Mucosa of descending colon (tissue), 3 donors: Measurements from ENCODE around the gene NAXD. TPM values are rescaled to one million over a fixed set of nuclear protein-coding genes. Genes with fewer than 3 reads are reported as not detected.

Source experiments
- ATAC-seq: fragments of 200-7000 bp; cut with Tn5 transposase; one replicate; pipeline ENCODE4 v1.9.1; 2020; ENCODE audit warnings: mild to moderate bottlenecking, moderate library complexity
- DNase-seq, 3 donors: peaks; one replicate each; pipeline ENCODE4 v3.0.0-alpha.2; 2020
- H3K36me3 ChIP-seq: fragments of 200-600 bp; one replicate; pipeline ENCODE4 v1.8.0; 2021; ENCODE audit warnings: low read depth, mild to moderate bottlenecking
- H3K4me1 ChIP-seq: fragments of 200-600 bp; one replicate; pipeline ENCODE4 v1.8.0; 2021; ENCODE audit warnings: low read depth, mild to moderate bottlenecking
- H3K4me3 ChIP-seq: fragments of 200-600 bp; one replicate; pipeline ENCODE4 v1.8.0; 2021; ENCODE audit warnings: mild to moderate bottlenecking
- H3K9me3 ChIP-seq: fragments of 200-600 bp; one replicate; pipeline ENCODE4 v1.8.0; 2021; ENCODE audit warnings: mild to moderate bottlenecking
- intact Hi-C, 2 donors: fragments of 100-400 bp; cut with DNase I in 1 of 2; cut with micrococcal nuclease in 1 of 2; formaldehyde crosslinking; loops; one replicate each; pipeline versions ENCODE4 v1.11.0 to v1.11.1; 2022; cut with DNase I, micrococcal nuclease
- total RNA-seq, 3 donors: library from RNA; stranded (reverse); fragmentation: NEBNext Ultra II Directional in 2 of 3; extraction: Animal tissue kit (Norgen Biotek cat#: 25700) in 2 of 3; gene quantifications; one replicate each; pipeline versions ENCODE4 v1.2.1 to v1.2.4, GENCODE V29; 2021 to 2023
- TF ChIP-seq, protein P1 (sequence below): fragments of 200-600 bp; IDR thresholded peaks from one replicate; pipeline ENCODE4 v1.8.0; 2022; ENCODE audit warnings: antibody characterized with exemption, mild to moderate bottlenecking
- donor health status: DM: no; HTN: no; CAD: no; lungs with moderate emphysema.
- donor health status: DM: no; HTN: no; CAD: no.
- donor health status: DM: no; HTN: yes; CAD: no.

NAXD gene
- total RNA-seq, 3 donors from 2014 or later = 32.8 to 49.6 (median 38.8) TPM

GRCh38 chr13:110576736-110577476 lies 38.4 kb upstream of the NAXD start:
- ATAC-seq (peak; percentile 84), DNase-seq (no peak)
- Histone ChIP-seq H3K9me3 (no peaks in the 10 kb centered on the region), H3K4me1 (no peaks in the 10 kb centered on the region), H3K36me3 (no peaks in the 10 kb centered on the region), H3K4me3 (no peak overlapping the region)
- intact Hi-C loops = no loop called here
- TF ChIP-seq, protein P1, sequence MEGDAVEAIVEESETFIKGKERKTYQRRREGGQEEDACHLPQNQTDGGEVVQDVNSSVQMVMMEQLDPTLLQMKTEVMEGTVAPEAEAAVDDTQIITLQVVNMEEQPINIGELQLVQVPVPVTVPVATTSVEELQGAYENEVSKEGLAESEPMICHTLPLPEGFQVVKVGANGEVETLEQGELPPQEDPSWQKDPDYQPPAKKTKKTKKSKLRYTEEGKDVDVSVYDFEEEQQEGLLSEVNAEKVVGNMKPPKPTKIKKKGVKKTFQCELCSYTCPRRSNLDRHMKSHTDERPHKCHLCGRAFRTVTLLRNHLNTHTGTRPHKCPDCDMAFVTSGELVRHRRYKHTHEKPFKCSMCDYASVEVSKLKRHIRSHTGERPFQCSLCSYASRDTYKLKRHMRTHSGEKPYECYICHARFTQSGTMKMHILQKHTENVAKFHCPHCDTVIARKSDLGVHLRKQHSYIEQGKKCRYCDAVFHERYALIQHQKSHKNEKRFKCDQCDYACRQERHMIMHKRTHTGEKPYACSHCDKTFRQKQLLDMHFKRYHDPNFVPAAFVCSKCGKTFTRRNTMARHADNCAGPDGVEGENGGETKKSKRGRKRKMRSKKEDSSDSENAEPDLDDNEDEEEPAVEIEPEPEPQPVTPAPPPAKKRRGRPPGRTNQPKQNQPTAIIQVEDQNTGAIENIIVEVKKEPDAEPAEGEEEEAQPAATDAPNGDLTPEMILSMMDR = no peak

DNA sequence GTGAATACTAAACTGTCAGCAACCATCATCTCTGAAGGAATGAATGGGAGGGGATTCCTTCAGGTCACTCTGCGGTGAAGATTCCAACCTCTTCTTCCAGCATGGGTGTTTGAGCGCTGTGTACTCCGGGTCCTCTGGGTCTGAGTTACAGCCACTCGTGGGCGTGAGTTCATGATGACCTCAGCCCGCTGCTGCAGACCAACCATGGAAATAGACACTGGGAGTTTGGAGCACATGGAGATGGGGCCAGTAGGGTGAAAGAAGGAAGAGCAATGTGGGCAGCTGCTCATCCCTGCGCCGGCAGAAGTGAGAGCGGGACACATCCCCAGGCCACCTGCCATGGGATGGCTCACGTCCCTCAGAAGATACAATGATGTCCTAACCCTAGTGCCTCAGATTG lies 37.0 kb upstream of the NAXD start:
- intact Hi-C loops = no loop called here
- Histone ChIP-seq H3K9me3 (no peaks in the 10 kb centered on the region), H3K36me3 (no peaks in the 10 kb centered on the region), H3K4me1 (no peaks in the 10 kb centered on the region), H3K4me3 (no peak overlapping the region)
- TF ChIP-seq, protein P1 = no peak
- DNase-seq = no peak
- no peak for ATAC-seq

DNA sequence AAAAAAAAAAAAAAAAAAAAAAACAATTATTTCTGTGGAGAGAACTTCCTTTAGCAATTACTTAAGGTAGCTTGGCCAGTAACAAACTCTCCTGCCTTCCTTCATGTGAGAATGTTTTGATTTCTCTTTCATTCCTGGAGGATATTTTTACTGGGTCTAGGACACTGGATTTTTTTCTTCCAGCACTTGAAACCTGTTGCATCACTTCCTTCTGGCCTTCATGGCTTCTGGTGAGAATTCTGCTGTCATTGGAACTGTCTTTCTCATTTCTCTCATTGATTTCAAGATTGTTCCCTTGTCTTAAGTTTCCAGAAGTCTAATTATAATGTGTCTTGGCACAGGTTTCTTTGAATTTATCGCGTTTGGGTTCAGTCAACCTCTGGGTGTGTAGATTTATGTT lies 34.5 kb upstream of the NAXD start:
- intact Hi-C loops = no loop called here
- Histone ChIP-seq H3K4me1 (no peaks in the 10 kb centered on the region), H3K9me3 (no peaks in the 10 kb centered on the region), H3K4me3 (no peak overlapping the region), H3K36me3 (no peaks in the 10 kb centered on the region)
- TF ChIP-seq, protein P1 = no peak
- DNase-seq = no peak
- ATAC-seq = no peak

GRCh38 chr13:110581506-110582185 lies 33.7 kb upstream of the NAXD start:
- H3K36me3 ChIP-seq = no peaks in the 10 kb centered on the region
- DNase-seq (no peak), ATAC-seq (peak; percentile 57)
- intact Hi-C loops = no loop called here
- no peak overlapping the region for H3K4me3 ChIP-seq
- no peaks in the 10 kb centered on the region for H3K9me3 ChIP-seq
- H3K4me1 ChIP-seq = no peaks in the 10 kb centered on the region
- TF ChIP-seq, protein P1 = no peak

DNA sequence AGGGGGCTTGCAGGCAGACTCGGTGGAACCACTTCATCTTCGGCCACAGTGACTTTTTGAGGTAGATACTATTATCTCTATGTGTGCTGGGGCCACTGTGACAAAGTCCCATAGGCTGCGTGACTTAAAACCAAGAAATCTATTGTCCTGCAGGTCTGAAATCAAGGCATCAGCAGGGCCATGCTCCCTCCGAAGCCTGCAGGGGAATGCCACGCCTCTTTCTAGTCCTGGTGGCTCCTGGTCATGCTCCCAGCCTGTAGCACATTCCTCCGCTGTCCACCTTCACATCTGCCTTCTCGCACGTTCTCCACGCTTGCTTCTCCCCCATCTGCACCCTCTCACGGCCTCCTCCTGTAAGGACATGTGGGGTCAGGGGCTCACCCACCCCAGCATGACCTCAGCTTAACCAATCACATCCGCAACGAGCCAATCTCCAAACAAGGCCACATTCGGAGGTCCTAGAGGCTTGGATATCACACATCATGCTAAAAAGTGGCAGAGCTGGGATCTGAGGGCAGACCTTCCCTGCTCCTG lies 32.9 kb upstream of the NAXD start:
- TF ChIP-seq, protein P1 = no peak

More for the DNA sequence above, 32.9 kb upstream of the NAXD start:
- intact Hi-C loops = no loop called here
- no peak for ATAC-seq
- Histone ChIP-seq H3K36me3 (no peaks in the 10 kb centered on the region), H3K9me3 (no peaks in the 10 kb centered on the region), H3K4me3 (no peak overlapping the region), H3K4me1 (no peaks in the 10 kb centered on the region)
- no peak for DNase-seq
